Upper lobe of left lung (tissue), 4 donors: ENCODE measurements around the gene ATXN1.

Source experiments
- EP300 ChIP-seq, 4 donors: sonication (generic); formaldehyde crosslinking; IDR thresholded peaks; one replicate each; pipeline ENCODE4 v1.5.1; 2017; ENCODE audit warnings: antibody characterized with exemption in 4 of 4, control low read depth in 2 of 4
- POLR2A ChIP-seq, 4 donors: fragments of 450-650 bp; IDR thresholded peaks; one replicate each; pipeline ENCODE4 v1.5.1; 2016 to 2017; ENCODE audit warnings: antibody characterized with exemption in 4 of 4, mild to moderate bottlenecking in 2 of 4
- TF ChIP-seq, protein P1 (sequence below), 6 experiments: fragments of 450-650 bp in 4 of 6; fragments of 200-600 bp in 2 of 6; sonication (generic) in 2 of 6; IDR thresholded peaks; one replicate each; pipeline ENCODE4 v1.5.1; 2016 to 2019; ENCODE audit warnings: antibody characterized with exemption in 6 of 6

DNA sequence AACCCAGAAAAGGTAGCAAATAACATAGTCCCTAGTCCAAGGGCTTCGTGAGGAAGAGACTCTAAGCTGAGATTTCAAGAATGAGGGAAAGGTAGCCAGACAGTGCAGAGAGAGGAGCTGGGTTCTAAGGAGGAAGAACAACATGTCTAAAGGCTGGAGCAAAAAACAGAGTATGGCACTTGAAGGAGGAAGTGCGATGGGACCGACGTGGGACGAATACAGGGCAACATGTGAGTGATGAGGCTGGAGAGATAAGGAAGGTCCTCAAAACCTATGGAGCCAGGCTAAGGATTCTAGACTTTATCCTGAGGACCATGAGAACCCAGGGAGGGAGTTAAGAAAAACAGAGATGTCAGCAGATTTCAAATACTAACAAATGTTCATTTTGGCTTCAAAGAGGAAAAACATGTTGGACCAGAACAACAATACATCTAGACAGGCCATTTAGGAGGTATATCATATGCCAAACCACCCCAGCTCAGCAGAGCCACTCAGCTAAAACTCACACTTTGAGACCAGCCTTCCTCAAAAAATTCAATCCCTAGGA, 17.5 kb downstream of the ATXN1 start:
- TF ChIP-seq, protein P1, sequence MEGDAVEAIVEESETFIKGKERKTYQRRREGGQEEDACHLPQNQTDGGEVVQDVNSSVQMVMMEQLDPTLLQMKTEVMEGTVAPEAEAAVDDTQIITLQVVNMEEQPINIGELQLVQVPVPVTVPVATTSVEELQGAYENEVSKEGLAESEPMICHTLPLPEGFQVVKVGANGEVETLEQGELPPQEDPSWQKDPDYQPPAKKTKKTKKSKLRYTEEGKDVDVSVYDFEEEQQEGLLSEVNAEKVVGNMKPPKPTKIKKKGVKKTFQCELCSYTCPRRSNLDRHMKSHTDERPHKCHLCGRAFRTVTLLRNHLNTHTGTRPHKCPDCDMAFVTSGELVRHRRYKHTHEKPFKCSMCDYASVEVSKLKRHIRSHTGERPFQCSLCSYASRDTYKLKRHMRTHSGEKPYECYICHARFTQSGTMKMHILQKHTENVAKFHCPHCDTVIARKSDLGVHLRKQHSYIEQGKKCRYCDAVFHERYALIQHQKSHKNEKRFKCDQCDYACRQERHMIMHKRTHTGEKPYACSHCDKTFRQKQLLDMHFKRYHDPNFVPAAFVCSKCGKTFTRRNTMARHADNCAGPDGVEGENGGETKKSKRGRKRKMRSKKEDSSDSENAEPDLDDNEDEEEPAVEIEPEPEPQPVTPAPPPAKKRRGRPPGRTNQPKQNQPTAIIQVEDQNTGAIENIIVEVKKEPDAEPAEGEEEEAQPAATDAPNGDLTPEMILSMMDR (IDR thresholded peaks at IDR 0.05), result no peak
- TF ChIP-seq POLR2A (IDR thresholded peaks at IDR 0.05), result no peak
- no peak for TF ChIP-seq EP300 (IDR thresholded peaks at IDR 0.05)
